22Rv1 (cell line): ENCODE measurements around the gene RNFT2.

ENCODE experiments used
- H3K27ac ChIP-seq: fragments of 450-650 bp; 2 replicates; pipeline ENCODE4 v1.5.1; 2017
- ZFX ChIP-seq: fragments of 450-650 bp; IDR thresholded peaks from 2 replicates; pipeline ENCODE4 v1.6.1; 2017; ENCODE audit warnings: antibody characterized with exemption, borderline replicate concordance
- TF ChIP-seq, protein P1 (sequence below): fragments of 450-650 bp; IDR thresholded peaks from 2 replicates; pipeline ENCODE4 v1.5.1; 2017; ENCODE audit warnings: mild to moderate bottlenecking

RNFT2 gene, protein sequence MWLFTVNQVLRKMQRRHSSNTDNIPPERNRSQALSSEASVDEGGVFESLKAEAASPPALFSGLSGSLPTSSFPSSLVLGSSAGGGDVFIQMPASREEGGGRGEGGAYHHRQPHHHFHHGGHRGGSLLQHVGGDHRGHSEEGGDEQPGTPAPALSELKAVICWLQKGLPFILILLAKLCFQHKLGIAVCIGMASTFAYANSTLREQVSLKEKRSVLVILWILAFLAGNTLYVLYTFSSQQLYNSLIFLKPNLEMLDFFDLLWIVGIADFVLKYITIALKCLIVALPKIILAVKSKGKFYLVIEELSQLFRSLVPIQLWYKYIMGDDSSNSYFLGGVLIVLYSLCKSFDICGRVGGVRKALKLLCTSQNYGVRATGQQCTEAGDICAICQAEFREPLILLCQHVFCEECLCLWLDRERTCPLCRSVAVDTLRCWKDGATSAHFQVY

DNA sequence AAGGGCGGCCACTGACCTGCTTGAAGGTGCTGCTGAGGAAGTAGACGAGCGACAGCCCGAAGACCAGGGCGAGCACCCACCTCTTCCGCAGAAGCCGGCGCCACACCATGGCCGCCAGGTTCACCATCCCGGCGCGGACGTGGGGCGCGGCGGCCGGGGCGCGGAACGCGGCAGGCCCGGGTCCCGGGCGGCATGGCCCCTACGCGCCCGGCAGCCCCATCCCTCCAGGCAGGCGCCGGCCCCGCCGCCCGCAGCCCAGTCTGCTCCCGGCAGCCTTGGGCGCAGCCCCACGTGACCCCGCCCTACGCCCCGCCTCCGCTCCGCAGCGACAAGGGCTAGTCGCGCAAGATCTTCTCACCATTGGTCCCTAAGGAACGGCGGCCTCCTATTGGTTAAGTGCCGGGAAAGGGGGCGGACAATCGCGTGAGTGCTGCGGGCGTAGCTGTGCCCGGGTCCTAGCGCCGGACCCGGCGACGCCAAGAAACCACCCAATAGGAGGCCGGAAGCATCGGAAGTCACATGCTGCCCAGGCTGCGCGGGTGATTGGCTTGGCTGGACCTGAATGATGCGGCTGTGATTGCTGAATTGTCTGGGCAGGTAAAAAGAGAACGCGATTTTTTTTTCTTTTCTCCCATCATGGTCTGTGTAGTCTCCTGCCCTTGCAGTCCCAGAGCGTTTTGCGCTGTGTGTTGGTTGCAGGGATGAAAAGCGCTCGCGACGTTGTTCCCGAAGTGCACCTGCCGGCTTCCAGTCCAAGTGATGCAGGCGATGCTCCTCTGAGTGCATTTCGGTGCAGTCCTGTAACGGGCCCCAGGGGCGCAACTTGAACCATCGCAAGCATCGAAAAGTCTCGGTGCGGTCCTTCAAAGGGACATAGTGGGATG lies at the start of gene RNFT2, which contains the start of gene SPRING1:
TSS of gene RNFT2 (plus strand) at position 542 of the 884 bp plus-strand sequence. CDS start 2,183 bp downstream, outside the sequence.
TSS of gene SPRING1 (minus strand) at position 296 of the 884 bp plus-strand sequence. CDS start at position 127, 169 bp downstream.
- H3K27ac ChIP-seq, result peak within 1 kb of the TSS; percentile 60
- TF ChIP-seq, protein P1, sequence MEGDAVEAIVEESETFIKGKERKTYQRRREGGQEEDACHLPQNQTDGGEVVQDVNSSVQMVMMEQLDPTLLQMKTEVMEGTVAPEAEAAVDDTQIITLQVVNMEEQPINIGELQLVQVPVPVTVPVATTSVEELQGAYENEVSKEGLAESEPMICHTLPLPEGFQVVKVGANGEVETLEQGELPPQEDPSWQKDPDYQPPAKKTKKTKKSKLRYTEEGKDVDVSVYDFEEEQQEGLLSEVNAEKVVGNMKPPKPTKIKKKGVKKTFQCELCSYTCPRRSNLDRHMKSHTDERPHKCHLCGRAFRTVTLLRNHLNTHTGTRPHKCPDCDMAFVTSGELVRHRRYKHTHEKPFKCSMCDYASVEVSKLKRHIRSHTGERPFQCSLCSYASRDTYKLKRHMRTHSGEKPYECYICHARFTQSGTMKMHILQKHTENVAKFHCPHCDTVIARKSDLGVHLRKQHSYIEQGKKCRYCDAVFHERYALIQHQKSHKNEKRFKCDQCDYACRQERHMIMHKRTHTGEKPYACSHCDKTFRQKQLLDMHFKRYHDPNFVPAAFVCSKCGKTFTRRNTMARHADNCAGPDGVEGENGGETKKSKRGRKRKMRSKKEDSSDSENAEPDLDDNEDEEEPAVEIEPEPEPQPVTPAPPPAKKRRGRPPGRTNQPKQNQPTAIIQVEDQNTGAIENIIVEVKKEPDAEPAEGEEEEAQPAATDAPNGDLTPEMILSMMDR, result peak; percentile 33
- TF ChIP-seq ZFX, result no peak

DNA sequence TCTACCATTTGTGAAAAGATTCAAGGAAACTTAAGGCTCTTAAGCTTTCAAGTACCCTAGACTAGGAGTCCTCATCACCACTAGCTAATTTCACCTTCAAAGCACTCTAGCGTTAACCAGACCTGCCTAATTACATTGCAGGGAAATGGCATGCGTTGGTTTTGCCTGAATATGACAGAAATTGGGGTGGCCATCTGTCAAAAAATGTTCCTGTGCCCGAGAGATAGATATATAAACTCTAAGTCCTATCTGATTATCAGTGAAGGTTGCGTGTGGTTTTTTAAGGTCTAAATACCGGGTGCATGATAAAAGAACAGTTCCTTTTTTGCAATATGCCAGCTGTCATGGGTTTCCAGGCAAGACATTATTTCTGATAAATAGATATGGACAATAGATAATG lies 48.6 kb upstream of the RNFT2 start:
- H3K27ac ChIP-seq, result no peak overlapping the region
- TF ChIP-seq ZFX, result no peak
- TF ChIP-seq, protein P1, result no peak

DNA sequence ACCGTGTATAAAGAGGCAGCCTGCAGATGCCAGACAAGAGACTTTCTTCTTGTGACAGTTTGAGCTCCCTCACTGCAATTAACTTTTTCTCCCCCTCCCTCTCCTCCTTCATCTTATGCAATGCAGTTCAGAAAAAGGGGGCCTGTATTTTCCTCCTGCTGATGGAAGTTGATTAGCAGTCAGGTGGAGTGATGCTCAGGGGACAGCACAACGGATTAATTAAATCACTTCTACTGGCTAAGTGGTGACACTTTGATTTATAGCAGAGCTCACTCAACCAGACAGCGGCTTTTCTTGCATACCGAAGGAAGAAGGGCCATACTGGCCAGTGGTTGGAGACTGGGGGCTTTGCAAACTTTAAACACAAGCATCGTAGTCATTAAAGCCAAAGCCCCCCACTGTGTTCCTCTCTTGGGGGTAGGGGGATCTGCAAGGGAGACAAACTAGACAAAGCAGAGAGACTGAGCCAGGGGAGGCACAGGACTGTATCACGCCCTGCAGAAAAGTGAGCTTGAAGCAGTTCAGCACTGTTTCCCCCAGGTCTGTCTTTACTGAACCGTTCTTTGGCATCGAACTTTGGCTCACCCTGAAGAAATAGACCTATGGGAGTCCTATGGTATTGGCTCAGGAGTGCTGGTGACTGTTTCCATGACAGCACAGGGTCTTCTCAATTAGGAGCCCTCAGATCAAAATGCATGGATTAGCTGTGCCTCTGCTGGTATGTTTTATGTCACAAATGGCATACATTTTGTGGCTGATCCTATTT lies 48.0 kb upstream of the RNFT2 start:
- H3K27ac ChIP-seq, result no peak overlapping the region
- TF ChIP-seq ZFX, result no peak
- TF ChIP-seq, protein P1, result no peak

DNA sequence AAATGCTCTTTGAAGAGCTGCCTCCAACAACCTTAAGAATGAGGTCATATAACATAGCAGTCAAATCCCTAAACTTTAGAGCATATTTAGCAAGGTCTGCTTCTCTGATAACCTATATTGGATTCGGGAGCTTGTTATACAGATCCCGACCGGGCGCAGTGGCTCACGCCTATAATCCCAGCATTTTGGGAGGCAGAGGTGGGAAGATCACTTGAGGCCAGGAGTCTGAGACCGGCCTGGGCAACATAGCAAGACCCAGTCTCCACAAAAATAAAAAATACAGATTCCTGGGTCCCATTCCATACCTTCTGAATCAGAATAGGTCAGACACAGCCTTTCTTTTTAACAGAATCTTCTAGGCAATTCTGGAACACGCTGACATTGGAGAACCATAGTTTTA lies 46.9 kb upstream of the RNFT2 start:
- TF ChIP-seq, protein P1, result no peak
- TF ChIP-seq ZFX, result no peak

DNA sequence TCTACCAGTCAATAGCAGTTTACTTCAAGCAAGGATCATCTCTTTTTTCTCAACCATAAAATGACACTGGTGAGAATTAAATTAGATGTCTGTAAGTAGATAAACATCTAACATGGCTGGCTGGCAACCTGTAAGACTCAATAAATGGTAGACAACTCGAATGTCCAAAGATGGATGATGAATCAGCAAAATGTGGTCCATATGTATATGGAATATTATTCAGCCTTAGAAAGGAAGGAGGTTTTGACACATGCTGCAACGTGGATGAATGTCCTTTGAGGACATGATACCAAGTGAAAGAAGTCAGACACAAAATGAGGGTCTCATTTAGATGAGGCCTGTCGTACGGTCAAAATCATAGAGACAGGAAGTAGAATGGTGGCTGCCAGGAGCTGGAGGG lies 46.5 kb upstream of the RNFT2 start:
- TF ChIP-seq, protein P1, result no peak
- TF ChIP-seq ZFX, result no peak
- H3K27ac ChIP-seq, result no peak overlapping the region

More for the DNA sequence above, 46.9 kb upstream of the RNFT2 start:
- H3K27ac ChIP-seq, result no peak overlapping the region

DNA sequence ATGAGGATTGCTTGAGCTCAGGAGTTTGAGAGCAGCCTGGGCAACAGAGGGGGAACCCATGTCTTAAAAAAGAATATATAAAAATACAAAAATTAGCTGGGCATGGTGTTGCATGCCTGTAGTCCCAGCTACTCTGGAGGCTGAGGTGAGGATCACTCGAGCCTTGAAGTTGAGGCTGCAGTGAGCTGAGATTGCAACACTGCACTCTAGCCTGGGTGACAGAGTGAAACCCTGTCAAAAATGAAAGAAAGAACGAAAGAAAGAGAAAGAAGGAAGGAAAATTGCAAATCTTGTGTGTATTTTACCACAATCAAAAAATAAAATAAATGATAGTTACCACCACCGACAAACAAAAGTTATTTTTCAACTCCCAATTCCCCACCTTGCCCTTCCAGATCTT lies 45.5 kb upstream of the RNFT2 start:
- TF ChIP-seq, protein P1, result no peak
- no peak for TF ChIP-seq ZFX
- H3K27ac ChIP-seq, result no peak overlapping the region
